Liver (tissue), 9 donors: ENCODE data around the gene ECE1. TPM values are rescaled to one million over a fixed set of nuclear protein-coding genes. Genes with fewer than 3 reads are reported as not detected.

Source experiments
- DNase-seq: peaks from one replicate; pipeline ENCODE4 v3.0.0-alpha.2; 2017; ENCODE audit warnings: low spot score
- H3K27ac ChIP-seq, 2 donors: one replicate each; pipeline ENCODE4 v1.7.0; 2013; ENCODE audit warnings: inconsistent platforms in 2 of 2, low read length in 2 of 2, control low read depth in 1 of 2, low read depth in 1 of 2, mild to moderate bottlenecking in 1 of 2
- H3K27me3 ChIP-seq, 4 donors: one replicate each; pipeline versions ENCODE4 v1.6.1 to v1.7.0; 2013; ENCODE audit warnings: low read length in 3 of 4, inconsistent platforms in 1 of 4, mild to moderate bottlenecking in 1 of 4, moderate library complexity in 1 of 4; ENCODE audit not compliant: control insufficient read depth in 4 of 4, insufficient read depth in 4 of 4
- H3K36me3 ChIP-seq, 4 donors: one replicate each; pipeline versions ENCODE4 v1.6.1 to v1.7.0; 2013; ENCODE audit warnings: low read length in 3 of 4, mild to moderate bottlenecking in 3 of 4, low read depth in 1 of 4, moderate library complexity in 1 of 4; ENCODE audit not compliant: control insufficient read depth in 4 of 4, insufficient read depth in 3 of 4
- H3K4me1 ChIP-seq, 4 donors: one replicate each; pipeline versions ENCODE4 v1.6.1 to v1.7.0; 2013; ENCODE audit warnings: low read length in 3 of 4, mild to moderate bottlenecking in 3 of 4, moderate library complexity in 1 of 4; ENCODE audit not compliant: control insufficient read depth in 4 of 4, insufficient read depth in 4 of 4
- H3K4me3 ChIP-seq, 3 donors: one replicate each; pipeline versions ENCODE4 v1.6.1 to v1.7.0; 2013; ENCODE audit warnings: low read length in 3 of 3, control low read depth in 1 of 3, low read depth in 1 of 3, mild to moderate bottlenecking in 1 of 3
- H3K9ac ChIP-seq, 2 donors: one replicate each; pipeline ENCODE4 v1.7.0; 2013; ENCODE audit warnings: low read length in 2 of 2, mild to moderate bottlenecking in 2 of 2, moderate library complexity in 2 of 2, control low read depth in 1 of 2, low read depth in 1 of 2
- H3K9me3 ChIP-seq, 4 donors: one replicate each; pipeline versions ENCODE4 v1.6.1 to v1.7.0; 2013; ENCODE audit warnings: low read length in 3 of 4; ENCODE audit not compliant: control insufficient read depth in 4 of 4
- CTCF ChIP-seq: fragments of 150-350 bp; IDR thresholded peaks from 2 replicates; pipeline ENCODE4 v1.5.1; 2017; ENCODE audit warnings: improper control_type of control experiment, low read depth, low read length; ENCODE audit not compliant: missing input control
- EGR1 ChIP-seq, 2 donors: IDR thresholded peaks; 2 replicates each; pipeline ENCODE4 v1.6.1; 2016 to 2018; ENCODE audit warnings: antibody characterized with exemption in 2 of 2, low read depth in 2 of 2
- FOXA1 ChIP-seq: IDR thresholded peaks from 2 replicates; pipeline ENCODE4 v1.6.1; 2016; ENCODE audit warnings: antibody characterized with exemption
- HNF4A ChIP-seq, 2 donors: conservative IDR thresholded peaks; 2 replicates each; pipeline ENCODE4 v1.6.1; 2016; ENCODE audit warnings: antibody characterized with exemption in 2 of 2, mild to moderate bottlenecking in 2 of 2
- HNF4G ChIP-seq: IDR thresholded peaks from 2 replicates; pipeline ENCODE4 v1.6.1; 2016; ENCODE audit warnings: antibody characterized with exemption
- RAD21 ChIP-seq, 2 donors: IDR thresholded peaks; 2 replicates each; pipeline ENCODE4 v1.6.1; 2016; ENCODE audit warnings: antibody characterized with exemption in 2 of 2, mild to moderate bottlenecking in 2 of 2
- RXRA ChIP-seq, 2 donors: IDR thresholded peaks; 2 replicates each; pipeline ENCODE4 v1.6.1; 2017 to 2018; ENCODE audit warnings: antibody characterized with exemption in 2 of 2, mild to moderate bottlenecking in 1 of 2
- SP1 ChIP-seq: IDR thresholded peaks from 2 replicates; pipeline ENCODE4 v1.6.1; 2018; ENCODE audit warnings: antibody characterized with exemption, mild to moderate bottlenecking
- TAF1 ChIP-seq: conservative IDR thresholded peaks from 2 replicates; pipeline ENCODE4 v1.6.1; 2016; ENCODE audit warnings: antibody characterized with exemption, mild to moderate bottlenecking
- YY1 ChIP-seq: IDR thresholded peaks from 2 replicates; pipeline ENCODE4 v1.6.1; 2016; ENCODE audit warnings: antibody characterized with exemption, mild to moderate bottlenecking
- ZBTB33 ChIP-seq: IDR thresholded peaks from 2 replicates; pipeline ENCODE4 v1.6.1; 2016; ENCODE audit warnings: antibody characterized with exemption
- WGBS: extraction: QIAGEN DNeasy Blood & Tissue Kit; methylation state at CpG from one replicate; pipeline ENCODE4 v1.1.7; 2013; 5-methylcytosine and 5-hydroxymethylcytosine counted together
- polyA plus RNA-seq, 2 donors: library from polyadenylated mRNA; stranded (reverse) in 1 of 2; unstranded in 1 of 2; fragments of 200-250 nt in 1 of 2; fragments of >200 nt in 1 of 2; fragmentation: Nextera tagmentation in 1 of 2; extraction: Ambion mirVana in 1 of 2; gene quantifications; one replicate each; pipeline versions ENCODE4 v1.2.1 to v1.2.3, GENCODE V29; 2013 to 2015
- total RNA-seq, 2 donors: library from RNA; depleted of rRNA; stranded (reverse); fragments of >200 nt; gene quantifications; one replicate each; pipeline ENCODE4 v1.2.3, GENCODE V29; 2014
- TF ChIP-seq, protein P1 (sequence below): IDR thresholded peaks from 2 replicates; pipeline ENCODE4 v1.6.1; 2016; ENCODE audit warnings: antibody characterized with exemption
- TF ChIP-seq, protein P2 (sequence below): IDR thresholded peaks from 2 replicates; pipeline ENCODE4 v1.6.1; 2016; ENCODE audit warnings: antibody characterized with exemption, mild to moderate bottlenecking
- TF ChIP-seq, protein P3 (sequence below): IDR thresholded peaks from 2 replicates; pipeline ENCODE4 v1.6.1; 2016; ENCODE audit warnings: antibody characterized with exemption
- donor health status: healthy.
- donor health status: healthy.
- donor health status: healthy.
- donor health status: healthy.
- donor health status: healthy.

Gene ECE1
- total and polyA plus RNA-seq, 4 donors, result 29.3 to 46.4 (median 39.6) TPM

DNA sequence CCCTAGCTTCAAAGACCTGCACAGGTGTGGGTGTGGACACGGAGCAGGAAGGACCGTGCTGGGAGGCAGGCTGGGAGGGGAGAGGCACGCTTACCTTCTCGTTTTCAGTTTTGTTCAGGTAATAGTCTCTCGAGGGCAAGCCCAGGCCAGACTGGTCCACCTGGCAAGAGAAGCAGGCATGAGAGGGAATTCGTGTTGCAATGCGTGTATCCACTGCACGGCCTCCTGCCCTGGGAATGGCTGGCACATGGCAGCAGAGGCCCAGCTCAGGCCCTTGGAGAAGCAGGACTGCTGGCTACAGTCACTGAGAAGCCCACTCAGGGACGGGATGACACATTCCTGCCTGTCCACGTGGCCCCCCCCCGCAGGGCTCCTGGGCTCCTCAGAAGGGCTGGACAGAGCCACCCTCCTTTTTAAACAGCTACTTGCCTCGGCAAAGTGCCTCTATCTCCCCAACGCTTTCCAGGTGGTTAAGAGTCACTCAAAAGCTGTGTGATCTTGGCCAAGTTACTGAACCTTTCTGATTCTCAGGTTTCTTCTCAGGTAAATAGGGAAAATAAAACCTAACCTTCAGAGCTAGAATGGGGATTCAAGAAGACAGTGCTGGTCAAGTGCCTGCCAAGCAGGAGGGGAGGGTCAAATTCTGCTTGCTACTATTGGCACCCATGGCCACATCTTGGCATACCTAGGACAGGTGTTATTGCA, 32.7 kb downstream of the ECE1 start:
- H3K4me3 ChIP-seq, result no peak overlapping the region
- no peak for DNase-seq
- peak overlapping the region; percentile 65 to 77 for H3K27ac ChIP-seq
- H3K36me3 ChIP-seq, result peaks cover 0 to 15% (median 9%) of the 10 kb centered on the region in 4 donors
- no peak overlapping the region for H3K9ac ChIP-seq
- WGBS, result 64% methylated on average over 13 of the region's 13 CpGs
- H3K9me3 ChIP-seq, result no peaks in the 10 kb centered on the region
- peaks cover 7 to 36% (median 20%) of the 10 kb centered on the region in 4 donors for H3K4me1 ChIP-seq
- TF ChIP-seq, protein P1, sequence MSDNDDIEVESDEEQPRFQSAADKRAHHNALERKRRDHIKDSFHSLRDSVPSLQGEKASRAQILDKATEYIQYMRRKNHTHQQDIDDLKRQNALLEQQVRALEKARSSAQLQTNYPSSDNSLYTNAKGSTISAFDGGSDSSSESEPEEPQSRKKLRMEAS, result peak; percentile 76
- TF ChIP-seq HNF4A (conservative IDR thresholded peaks at IDR 0.05) (peak in 1 of 2 donors; percentile 40), ZBTB33 (no peak), RXRA (IDR thresholded peaks at IDR 0.05) (peak in 1 of 2 donors; percentile 66)
- H3K27me3 ChIP-seq, result no peaks in the 10 kb centered on the region

DNA sequence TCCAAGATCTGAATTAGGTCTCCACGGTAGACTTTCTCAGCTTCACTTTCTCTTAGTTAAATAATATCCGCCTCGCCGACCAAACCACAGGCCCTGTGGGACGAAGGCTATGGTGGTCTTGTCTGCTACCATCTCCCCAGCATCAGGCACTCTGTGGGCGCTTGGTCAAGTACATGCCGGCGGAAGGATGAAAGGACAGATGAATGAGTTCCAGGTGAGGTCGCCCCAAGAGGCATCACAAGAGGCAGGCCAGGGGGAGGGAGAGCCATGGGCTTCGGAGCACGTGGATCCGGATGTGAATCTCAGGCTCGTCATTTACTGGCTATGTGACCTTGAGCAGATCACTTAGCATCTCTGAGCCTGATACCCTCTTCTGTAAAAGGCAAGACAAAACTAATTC, 33.5 kb downstream of the ECE1 start:
- H3K36me3 ChIP-seq, result peaks cover 0 to 15% (median 9%) of the 10 kb centered on the region in 4 donors
- H3K27ac ChIP-seq, result peak overlapping the region in 1 of 2 donors; percentile 77
- H3K9ac ChIP-seq, result no peak overlapping the region
- DNase-seq, result no peak
- H3K27me3 ChIP-seq, result no peaks in the 10 kb centered on the region
- peaks cover 1 to 36% (median 21%) of the 10 kb centered on the region in 4 donors for H3K4me1 ChIP-seq
- H3K4me3 ChIP-seq, result no peak overlapping the region
- no peaks in the 10 kb centered on the region for H3K9me3 ChIP-seq
- TF ChIP-seq, protein P1, result no peak
- TF ChIP-seq YY1, result no peak
- no peak for TF ChIP-seq RAD21 (IDR thresholded peaks at IDR 0.05)
- TF ChIP-seq, protein P2, sequence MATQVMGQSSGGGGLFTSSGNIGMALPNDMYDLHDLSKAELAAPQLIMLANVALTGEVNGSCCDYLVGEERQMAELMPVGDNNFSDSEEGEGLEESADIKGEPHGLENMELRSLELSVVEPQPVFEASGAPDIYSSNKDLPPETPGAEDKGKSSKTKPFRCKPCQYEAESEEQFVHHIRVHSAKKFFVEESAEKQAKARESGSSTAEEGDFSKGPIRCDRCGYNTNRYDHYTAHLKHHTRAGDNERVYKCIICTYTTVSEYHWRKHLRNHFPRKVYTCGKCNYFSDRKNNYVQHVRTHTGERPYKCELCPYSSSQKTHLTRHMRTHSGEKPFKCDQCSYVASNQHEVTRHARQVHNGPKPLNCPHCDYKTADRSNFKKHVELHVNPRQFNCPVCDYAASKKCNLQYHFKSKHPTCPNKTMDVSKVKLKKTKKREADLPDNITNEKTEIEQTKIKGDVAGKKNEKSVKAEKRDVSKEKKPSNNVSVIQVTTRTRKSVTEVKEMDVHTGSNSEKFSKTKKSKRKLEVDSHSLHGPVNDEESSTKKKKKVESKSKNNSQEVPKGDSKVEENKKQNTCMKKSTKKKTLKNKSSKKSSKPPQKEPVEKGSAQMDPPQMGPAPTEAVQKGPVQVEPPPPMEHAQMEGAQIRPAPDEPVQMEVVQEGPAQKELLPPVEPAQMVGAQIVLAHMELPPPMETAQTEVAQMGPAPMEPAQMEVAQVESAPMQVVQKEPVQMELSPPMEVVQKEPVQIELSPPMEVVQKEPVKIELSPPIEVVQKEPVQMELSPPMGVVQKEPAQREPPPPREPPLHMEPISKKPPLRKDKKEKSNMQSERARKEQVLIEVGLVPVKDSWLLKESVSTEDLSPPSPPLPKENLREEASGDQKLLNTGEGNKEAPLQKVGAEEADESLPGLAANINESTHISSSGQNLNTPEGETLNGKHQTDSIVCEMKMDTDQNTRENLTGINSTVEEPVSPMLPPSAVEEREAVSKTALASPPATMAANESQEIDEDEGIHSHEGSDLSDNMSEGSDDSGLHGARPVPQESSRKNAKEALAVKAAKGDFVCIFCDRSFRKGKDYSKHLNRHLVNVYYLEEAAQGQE, result no peak
- no peak for TF ChIP-seq CTCF
- TF ChIP-seq EGR1 (IDR thresholded peaks at IDR 0.05; ENCODE audit: low read depth in 2 of 2), result no peak
- no peak for TF ChIP-seq HNF4A (conservative IDR thresholded peaks at IDR 0.05)
- TF ChIP-seq FOXA1, result no peak
- TF ChIP-seq SP1, result no peak
- TF ChIP-seq HNF4G, result no peak
- no peak for TF ChIP-seq ZBTB33
- no peak for TF ChIP-seq TAF1
- no peak for TF ChIP-seq RXRA (IDR thresholded peaks at IDR 0.05)
- TF ChIP-seq, protein P3, sequence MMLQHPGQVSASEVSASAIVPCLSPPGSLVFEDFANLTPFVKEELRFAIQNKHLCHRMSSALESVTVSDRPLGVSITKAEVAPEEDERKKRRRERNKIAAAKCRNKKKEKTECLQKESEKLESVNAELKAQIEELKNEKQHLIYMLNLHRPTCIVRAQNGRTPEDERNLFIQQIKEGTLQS, result no peak
- WGBS, result 95% methylated on average over 13 of the region's 13 CpGs
